ENCODE measurements around the gene COX5B.

- TF ChIP-seq, protein P1, sequence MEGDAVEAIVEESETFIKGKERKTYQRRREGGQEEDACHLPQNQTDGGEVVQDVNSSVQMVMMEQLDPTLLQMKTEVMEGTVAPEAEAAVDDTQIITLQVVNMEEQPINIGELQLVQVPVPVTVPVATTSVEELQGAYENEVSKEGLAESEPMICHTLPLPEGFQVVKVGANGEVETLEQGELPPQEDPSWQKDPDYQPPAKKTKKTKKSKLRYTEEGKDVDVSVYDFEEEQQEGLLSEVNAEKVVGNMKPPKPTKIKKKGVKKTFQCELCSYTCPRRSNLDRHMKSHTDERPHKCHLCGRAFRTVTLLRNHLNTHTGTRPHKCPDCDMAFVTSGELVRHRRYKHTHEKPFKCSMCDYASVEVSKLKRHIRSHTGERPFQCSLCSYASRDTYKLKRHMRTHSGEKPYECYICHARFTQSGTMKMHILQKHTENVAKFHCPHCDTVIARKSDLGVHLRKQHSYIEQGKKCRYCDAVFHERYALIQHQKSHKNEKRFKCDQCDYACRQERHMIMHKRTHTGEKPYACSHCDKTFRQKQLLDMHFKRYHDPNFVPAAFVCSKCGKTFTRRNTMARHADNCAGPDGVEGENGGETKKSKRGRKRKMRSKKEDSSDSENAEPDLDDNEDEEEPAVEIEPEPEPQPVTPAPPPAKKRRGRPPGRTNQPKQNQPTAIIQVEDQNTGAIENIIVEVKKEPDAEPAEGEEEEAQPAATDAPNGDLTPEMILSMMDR (IDR thresholded peaks at IDR 0.05), result no peak
- TF ChIP-seq POLR2A (IDR thresholded peaks at IDR 0.05), result no peak
Observed at GRCh38 chr2:97660775-97661389, 15.0 kb downstream of the COX5B start.
